Germinal center (tissue), 1 donor: ENCODE results near the gene SENP5.

Source experiments
- DNase-seq: peaks from one replicate; pipeline ENCODE4 v3.0.0; 2012; ENCODE audit warnings: mixed read lengths, low spot score

Gene SENP5

GRCh38 chr3:196968233-196969133, 100.8 kb downstream of the SENP5 start, which contains the start of gene PIGZ:
TSS of gene PIGZ (minus strand) at chr3:196968833. CDS start at chr3:196952031, 16,802 bp downstream.
- peak; percentile 62 for DNase-seq

- DNase-seq, result peak; percentile 65
Measured at GRCh38 chr3:196969134-196969659, 101.5 kb downstream of the SENP5 start.

- peak; percentile 84 for DNase-seq
Measured at GRCh38 chr3:196969660-196970546, 102.2 kb downstream of the SENP5 start.

GRCh38 chr3:196970547-196971093, 102.9 kb downstream of the SENP5 start:
- no peak for DNase-seq

- DNase-seq, result no peak
Measured at GRCh38 chr3:196971094-196971698, 103.5 kb downstream of the SENP5 start.

GRCh38 chr3:196974661-196975060, 106.9 kb downstream of the SENP5 start:
- no peak for DNase-seq

- DNase-seq, result no peak
Measured at GRCh38 chr3:196975349-196975748, 107.6 kb downstream of the SENP5 start.

- DNase-seq, result no peak
Measured at GRCh38 chr3:196976941-196977340, 109.2 kb downstream of the SENP5 start.

GRCh38 chr3:196979545-196979944, 111.8 kb downstream of the SENP5 start:
- DNase-seq, result no peak

GRCh38 chr3:196981657-196982056, 113.9 kb downstream of the SENP5 start:
- no peak for DNase-seq

GRCh38 chr3:196983186-196983585, 115.5 kb downstream of the SENP5 start:
- DNase-seq, result no peak
